K562 (cell line): Measurements from ENCODE around the gene CTSZ. TPM values are rescaled to one million over a fixed set of nuclear protein-coding genes. Genes with fewer than 3 reads are reported as not detected.

Experiments
- ESRRB ChIP-seq: fragments of 250-450 bp; sonication (Bioruptor Pico); IDR thresholded peaks from 2 replicates; pipeline ENCODE4 v1.5.0; 2020; ENCODE audit warnings: mild to moderate bottlenecking, moderate library complexity, borderline replicate concordance
- HDAC3 ChIP-seq: fragments of 450-650 bp; IDR thresholded peaks from 2 replicates; pipeline ENCODE4 v1.6.1; 2018; ENCODE audit warnings: borderline replicate concordance, mild to moderate bottlenecking, moderate library complexity; ENCODE audit not compliant: partially characterized antibody
- KLF1 ChIP-seq: fragments of 450-650 bp; IDR thresholded peaks from 2 replicates; pipeline ENCODE4 v1.6.1; 2016; ENCODE audit warnings: missing genetic modification characterization, missing compliant biosample characterization
- MCM3 ChIP-seq: fragments of 450-650 bp; IDR thresholded peaks from 2 replicates; pipeline ENCODE4 v1.6.1; 2016
- MECOM ChIP-seq: fragments of 250-450 bp; sonication (Bioruptor Pico); IDR thresholded peaks from 2 replicates; pipeline ENCODE4 v1.8.0; 2022; ENCODE audit warnings: inconsistent platforms
- MYNN ChIP-seq, 2 experiments: sonication (generic); formaldehyde crosslinking in 1 of 2; IDR thresholded peaks; 2 replicates each; pipeline versions ENCODE4 v1.5.0 to v1.6.1; 2016 to 2020; ENCODE audit warnings: antibody characterized with exemption in 1 of 2, missing genetic modification reagents in 1 of 2
- PHB2 ChIP-seq: fragments of 450-650 bp; IDR thresholded peaks from 2 replicates; pipeline ENCODE4 v1.6.1; 2017; ENCODE audit warnings: low read depth
- RFX5 ChIP-seq: IDR thresholded peaks from 2 replicates; pipeline ENCODE4 v1.6.1; 2011; ENCODE audit warnings: low read depth, mild to moderate bottlenecking, improper control_type of control experiment, low read length
- STAT5A ChIP-seq: IDR thresholded peaks from 2 replicates; pipeline ENCODE4 v1.6.1; 2012; ENCODE audit warnings: low read length, inconsistent platforms, borderline replicate concordance
- TBP ChIP-seq: optimal IDR thresholded peaks from 2 replicates; pipeline ENCODE3; 2011; ENCODE audit warnings: low read depth, low read length, improper control_type of control experiment
- ZKSCAN1 ChIP-seq: fragments of 150-350 bp; IDR thresholded peaks from 2 replicates; pipeline ENCODE4 v1.6.1; 2016; ENCODE audit warnings: low read depth, low read length
- ZNF347 ChIP-seq: fragments of 450-650 bp; formaldehyde crosslinking; IDR thresholded peaks from 2 replicates; pipeline ENCODE4 v1.4.0; 2020; ENCODE audit warnings: low read depth, mild to moderate bottlenecking, moderate library complexity
- polyA plus RNA-seq, 8 experiments: library from polyadenylated mRNA; depleted of rRNA in 4 of 8; stranded (reverse) in 5 of 8; unstranded in 3 of 8; fragments of >200 nt; fragmentation: Nextera tagmentation in 2 of 8; fragmentation: Illumina TruSeq in 1 of 8; extraction: Ambion mirVana in 2 of 8; extraction: Trizol in 1 of 8; gene quantifications; 2 replicates each; pipeline versions ENCODE4 v1.2.1 to v1.2.3, GENCODE V29; 2011 to 2014; ENCODE audit warnings: inconsistent platforms in 1 of 8, missing spikeins in 1 of 8
- total RNA-seq, 7 experiments: library from RNA; depleted of rRNA in 6 of 7; stranded (reverse); fragments of >200 nt in 6 of 7; fragmentation: Illumina TruSeq in 2 of 7; extraction: Trizol in 2 of 7; gene quantifications; 2 replicates each; pipeline versions ENCODE4 v1.2.1 to v1.2.3, GENCODE V29; 2011 to 2021; ENCODE audit warnings: low replicate concordance in 1 of 7
- TF ChIP-seq, protein P1 (sequence below): sonication (generic); formaldehyde crosslinking; IDR thresholded peaks from 2 replicates; pipeline ENCODE4 v1.8.1; 2023; ENCODE audit warnings: mild to moderate bottlenecking, missing genetic modification reagents
- TF ChIP-seq, protein P2 (sequence below): sonication (generic); formaldehyde crosslinking; IDR thresholded peaks from 2 replicates; pipeline ENCODE4 v1.8.1; 2023; ENCODE audit warnings: mild to moderate bottlenecking, missing genetic modification reagents, moderate library complexity
- TF ChIP-seq, protein P3 (sequence below): fragments of 450-650 bp; IDR thresholded peaks from 2 replicates; pipeline ENCODE4 v1.6.1; 2016; ENCODE audit warnings: mild to moderate bottlenecking, moderate library complexity

The CTSZ gene
- total and polyA plus RNA-seq, 9 of the 15 experiments (the other 6 are each of a cell fraction or from before 2014, with no cell fraction given), result 1.6 to 143 (median 82.8) TPM

DNA sequence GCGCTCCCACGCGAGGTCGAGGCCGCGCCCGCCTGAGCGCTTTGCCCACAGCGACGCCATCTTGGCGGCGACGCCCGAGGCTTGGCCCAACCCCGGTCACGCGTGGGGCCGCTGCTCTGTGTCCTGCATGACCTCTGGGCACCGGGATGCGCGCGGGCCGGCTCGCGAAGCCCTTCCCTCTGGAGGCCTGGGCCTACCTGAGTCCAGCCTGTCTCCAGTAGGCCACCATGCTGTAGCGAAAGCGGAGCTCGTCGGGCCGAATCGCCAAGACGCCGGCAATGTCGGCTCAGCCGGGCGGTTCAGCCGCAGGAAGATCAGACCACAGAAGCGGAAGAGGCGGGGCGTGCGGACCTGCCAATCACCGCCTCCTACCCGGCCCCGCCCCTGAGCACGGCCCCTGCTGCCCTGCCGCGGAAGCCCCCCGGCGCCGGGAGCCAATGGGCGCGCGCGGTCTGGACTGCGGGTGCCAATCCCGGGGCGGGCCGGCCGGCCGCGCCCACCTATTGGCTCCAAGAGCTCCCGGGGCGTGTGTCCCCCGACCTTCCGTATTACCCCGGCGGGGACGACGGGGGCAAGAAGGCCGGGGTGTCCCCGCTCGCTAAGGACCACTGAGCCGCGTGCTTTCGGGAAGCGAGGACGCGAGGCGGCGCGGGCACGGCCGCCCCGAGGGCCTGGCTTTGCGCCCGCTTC is 25.1 kb upstream of the CTSZ start, which contains the start of gene ATP5F1E (continued):
- TF ChIP-seq, protein P1, sequence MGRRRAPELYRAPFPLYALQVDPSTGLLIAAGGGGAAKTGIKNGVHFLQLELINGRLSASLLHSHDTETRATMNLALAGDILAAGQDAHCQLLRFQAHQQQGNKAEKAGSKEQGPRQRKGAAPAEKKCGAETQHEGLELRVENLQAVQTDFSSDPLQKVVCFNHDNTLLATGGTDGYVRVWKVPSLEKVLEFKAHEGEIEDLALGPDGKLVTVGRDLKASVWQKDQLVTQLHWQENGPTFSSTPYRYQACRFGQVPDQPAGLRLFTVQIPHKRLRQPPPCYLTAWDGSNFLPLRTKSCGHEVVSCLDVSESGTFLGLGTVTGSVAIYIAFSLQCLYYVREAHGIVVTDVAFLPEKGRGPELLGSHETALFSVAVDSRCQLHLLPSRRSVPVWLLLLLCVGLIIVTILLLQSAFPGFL, result peak; percentile 86; the same call in 1 of the 2 replicates
- TF ChIP-seq, protein P2, sequence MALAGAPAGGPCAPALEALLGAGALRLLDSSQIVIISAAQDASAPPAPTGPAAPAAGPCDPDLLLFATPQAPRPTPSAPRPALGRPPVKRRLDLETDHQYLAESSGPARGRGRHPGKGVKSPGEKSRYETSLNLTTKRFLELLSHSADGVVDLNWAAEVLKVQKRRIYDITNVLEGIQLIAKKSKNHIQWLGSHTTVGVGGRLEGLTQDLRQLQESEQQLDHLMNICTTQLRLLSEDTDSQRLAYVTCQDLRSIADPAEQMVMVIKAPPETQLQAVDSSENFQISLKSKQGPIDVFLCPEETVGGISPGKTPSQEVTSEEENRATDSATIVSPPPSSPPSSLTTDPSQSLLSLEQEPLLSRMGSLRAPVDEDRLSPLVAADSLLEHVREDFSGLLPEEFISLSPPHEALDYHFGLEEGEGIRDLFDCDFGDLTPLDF (CRISPR knock-in tag), result 0 out of 2 replicates have a peak, but pooled peaks have one; percentile 68
- TF ChIP-seq, protein P3, sequence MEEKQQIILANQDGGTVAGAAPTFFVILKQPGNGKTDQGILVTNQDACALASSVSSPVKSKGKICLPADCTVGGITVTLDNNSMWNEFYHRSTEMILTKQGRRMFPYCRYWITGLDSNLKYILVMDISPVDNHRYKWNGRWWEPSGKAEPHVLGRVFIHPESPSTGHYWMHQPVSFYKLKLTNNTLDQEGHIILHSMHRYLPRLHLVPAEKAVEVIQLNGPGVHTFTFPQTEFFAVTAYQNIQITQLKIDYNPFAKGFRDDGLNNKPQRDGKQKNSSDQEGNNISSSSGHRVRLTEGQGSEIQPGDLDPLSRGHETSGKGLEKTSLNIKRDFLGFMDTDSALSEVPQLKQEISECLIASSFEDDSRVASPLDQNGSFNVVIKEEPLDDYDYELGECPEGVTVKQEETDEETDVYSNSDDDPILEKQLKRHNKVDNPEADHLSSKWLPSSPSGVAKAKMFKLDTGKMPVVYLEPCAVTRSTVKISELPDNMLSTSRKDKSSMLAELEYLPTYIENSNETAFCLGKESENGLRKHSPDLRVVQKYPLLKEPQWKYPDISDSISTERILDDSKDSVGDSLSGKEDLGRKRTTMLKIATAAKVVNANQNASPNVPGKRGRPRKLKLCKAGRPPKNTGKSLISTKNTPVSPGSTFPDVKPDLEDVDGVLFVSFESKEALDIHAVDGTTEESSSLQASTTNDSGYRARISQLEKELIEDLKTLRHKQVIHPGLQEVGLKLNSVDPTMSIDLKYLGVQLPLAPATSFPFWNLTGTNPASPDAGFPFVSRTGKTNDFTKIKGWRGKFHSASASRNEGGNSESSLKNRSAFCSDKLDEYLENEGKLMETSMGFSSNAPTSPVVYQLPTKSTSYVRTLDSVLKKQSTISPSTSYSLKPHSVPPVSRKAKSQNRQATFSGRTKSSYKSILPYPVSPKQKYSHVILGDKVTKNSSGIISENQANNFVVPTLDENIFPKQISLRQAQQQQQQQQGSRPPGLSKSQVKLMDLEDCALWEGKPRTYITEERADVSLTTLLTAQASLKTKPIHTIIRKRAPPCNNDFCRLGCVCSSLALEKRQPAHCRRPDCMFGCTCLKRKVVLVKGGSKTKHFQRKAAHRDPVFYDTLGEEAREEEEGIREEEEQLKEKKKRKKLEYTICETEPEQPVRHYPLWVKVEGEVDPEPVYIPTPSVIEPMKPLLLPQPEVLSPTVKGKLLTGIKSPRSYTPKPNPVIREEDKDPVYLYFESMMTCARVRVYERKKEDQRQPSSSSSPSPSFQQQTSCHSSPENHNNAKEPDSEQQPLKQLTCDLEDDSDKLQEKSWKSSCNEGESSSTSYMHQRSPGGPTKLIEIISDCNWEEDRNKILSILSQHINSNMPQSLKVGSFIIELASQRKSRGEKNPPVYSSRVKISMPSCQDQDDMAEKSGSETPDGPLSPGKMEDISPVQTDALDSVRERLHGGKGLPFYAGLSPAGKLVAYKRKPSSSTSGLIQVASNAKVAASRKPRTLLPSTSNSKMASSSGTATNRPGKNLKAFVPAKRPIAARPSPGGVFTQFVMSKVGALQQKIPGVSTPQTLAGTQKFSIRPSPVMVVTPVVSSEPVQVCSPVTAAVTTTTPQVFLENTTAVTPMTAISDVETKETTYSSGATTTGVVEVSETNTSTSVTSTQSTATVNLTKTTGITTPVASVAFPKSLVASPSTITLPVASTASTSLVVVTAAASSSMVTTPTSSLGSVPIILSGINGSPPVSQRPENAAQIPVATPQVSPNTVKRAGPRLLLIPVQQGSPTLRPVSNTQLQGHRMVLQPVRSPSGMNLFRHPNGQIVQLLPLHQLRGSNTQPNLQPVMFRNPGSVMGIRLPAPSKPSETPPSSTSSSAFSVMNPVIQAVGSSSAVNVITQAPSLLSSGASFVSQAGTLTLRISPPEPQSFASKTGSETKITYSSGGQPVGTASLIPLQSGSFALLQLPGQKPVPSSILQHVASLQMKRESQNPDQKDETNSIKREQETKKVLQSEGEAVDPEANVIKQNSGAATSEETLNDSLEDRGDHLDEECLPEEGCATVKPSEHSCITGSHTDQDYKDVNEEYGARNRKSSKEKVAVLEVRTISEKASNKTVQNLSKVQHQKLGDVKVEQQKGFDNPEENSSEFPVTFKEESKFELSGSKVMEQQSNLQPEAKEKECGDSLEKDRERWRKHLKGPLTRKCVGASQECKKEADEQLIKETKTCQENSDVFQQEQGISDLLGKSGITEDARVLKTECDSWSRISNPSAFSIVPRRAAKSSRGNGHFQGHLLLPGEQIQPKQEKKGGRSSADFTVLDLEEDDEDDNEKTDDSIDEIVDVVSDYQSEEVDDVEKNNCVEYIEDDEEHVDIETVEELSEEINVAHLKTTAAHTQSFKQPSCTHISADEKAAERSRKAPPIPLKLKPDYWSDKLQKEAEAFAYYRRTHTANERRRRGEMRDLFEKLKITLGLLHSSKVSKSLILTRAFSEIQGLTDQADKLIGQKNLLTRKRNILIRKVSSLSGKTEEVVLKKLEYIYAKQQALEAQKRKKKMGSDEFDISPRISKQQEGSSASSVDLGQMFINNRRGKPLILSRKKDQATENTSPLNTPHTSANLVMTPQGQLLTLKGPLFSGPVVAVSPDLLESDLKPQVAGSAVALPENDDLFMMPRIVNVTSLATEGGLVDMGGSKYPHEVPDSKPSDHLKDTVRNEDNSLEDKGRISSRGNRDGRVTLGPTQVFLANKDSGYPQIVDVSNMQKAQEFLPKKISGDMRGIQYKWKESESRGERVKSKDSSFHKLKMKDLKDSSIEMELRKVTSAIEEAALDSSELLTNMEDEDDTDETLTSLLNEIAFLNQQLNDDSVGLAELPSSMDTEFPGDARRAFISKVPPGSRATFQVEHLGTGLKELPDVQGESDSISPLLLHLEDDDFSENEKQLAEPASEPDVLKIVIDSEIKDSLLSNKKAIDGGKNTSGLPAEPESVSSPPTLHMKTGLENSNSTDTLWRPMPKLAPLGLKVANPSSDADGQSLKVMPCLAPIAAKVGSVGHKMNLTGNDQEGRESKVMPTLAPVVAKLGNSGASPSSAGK, result peak; percentile 86
- peak; percentile 86 for TF ChIP-seq KLF1 (tag)
- TF ChIP-seq MECOM (CRISPR knock-in tag), result no peak; the same call in 1 of the 2 replicates
- no peak; the same call in 1 of the 2 replicates for TF ChIP-seq ESRRB (CRISPR knock-in tag)
- no peak for TF ChIP-seq HDAC3
- no peak for TF ChIP-seq PHB2
- no peak for TF ChIP-seq MCM3
- no peak for TF ChIP-seq ZKSCAN1
- peak; percentile 54 for TF ChIP-seq TBP
- no peak for TF ChIP-seq MYNN (IDR thresholded peaks at IDR 0.05)
- TF ChIP-seq MYNN (CRISPR knock-in tag; IDR thresholded peaks at IDR 0.05), result no peak
- no peak for TF ChIP-seq ZNF347
- no peak for TF ChIP-seq STAT5A
- TF ChIP-seq RFX5, result no peak
